ENCODE measurements around the gene SH2D6. TPM values are rescaled to one million over a fixed set of nuclear protein-coding genes. Genes with fewer than 3 reads are reported as not detected.

The SH2D6 gene
- total and polyA plus RNA-seq, 9 of the 15 experiments (the other 6 are each of a cell fraction or from before 2014, with no cell fraction given): 0.07 to 0.76 (median 0.33) TPM; not detected in 2

DNA sequence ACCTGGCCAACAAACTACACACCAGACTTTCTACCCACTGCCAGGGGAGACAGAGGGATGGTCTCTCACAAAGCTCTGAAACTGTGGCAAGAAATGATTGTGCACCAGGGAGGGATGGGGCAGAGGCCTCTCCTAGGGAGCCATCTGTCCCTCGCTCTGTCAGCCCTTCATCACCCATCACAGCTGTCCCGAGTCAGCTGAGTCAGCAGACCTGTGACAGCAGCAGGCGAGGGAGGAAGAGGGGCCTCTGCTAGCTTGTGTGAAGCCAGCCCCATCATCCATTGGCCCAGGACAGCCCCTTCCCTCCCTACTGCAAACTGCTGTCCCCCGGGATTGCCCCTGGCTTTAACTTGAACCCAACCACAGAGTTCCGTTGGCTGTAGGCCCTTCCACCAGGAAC is 5.0 kb downstream of the SH2D6 start (continued):
- TF ChIP-seq, protein P1, sequence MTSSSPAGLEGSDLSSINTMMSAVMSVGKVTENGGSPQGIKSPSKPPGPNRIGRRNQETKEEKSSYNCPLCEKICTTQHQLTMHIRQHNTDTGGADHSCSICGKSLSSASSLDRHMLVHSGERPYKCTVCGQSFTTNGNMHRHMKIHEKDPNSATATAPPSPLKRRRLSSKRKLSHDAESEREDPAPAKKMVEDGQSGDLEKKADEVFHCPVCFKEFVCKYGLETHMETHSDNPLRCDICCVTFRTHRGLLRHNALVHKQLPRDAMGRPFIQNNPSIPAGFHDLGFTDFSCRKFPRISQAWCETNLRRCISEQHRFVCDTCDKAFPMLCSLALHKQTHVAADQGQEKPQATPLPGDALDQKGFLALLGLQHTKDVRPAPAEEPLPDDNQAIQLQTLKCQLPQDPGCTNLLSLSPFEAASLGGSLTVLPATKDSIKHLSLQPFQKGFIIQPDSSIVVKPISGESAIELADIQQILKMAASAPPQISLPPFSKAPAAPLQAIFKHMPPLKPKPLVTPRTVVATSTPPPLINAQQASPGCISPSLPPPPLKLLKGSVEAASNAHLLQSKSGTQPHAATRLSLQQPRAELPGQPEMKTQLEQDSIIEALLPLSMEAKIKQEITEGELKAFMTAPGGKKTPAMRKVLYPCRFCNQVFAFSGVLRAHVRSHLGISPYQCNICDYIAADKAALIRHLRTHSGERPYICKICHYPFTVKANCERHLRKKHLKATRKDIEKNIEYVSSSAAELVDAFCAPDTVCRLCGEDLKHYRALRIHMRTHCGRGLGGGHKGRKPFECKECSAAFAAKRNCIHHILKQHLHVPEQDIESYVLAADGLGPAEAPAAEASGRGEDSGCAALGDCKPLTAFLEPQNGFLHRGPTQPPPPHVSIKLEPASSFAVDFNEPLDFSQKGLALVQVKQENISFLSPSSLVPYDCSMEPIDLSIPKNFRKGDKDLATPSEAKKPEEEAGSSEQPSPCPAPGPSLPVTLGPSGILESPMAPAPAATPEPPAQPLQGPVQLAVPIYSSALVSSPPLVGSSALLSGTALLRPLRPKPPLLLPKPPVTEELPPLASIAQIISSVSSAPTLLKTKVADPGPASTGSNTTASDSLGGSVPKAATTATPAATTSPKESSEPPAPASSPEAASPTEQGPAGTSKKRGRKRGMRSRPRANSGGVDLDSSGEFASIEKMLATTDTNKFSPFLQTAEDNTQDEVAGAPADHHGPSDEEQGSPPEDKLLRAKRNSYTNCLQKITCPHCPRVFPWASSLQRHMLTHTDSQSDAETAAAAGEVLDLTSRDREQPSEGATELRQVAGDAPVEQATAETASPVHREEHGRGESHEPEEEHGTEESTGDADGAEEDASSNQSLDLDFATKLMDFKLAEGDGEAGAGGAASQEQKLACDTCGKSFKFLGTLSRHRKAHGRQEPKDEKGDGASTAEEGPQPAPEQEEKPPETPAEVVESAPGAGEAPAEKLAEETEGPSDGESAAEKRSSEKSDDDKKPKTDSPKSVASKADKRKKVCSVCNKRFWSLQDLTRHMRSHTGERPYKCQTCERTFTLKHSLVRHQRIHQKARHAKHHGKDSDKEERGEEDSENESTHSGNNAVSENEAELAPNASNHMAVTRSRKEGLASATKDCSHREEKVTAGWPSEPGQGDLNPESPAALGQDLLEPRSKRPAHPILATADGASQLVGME (CRISPR knock-in tag; IDR thresholded peaks at IDR 0.05): peak; percentile 49; the same call in 1 of the 2 replicates
- TF ChIP-seq ZBTB9 (CRISPR knock-in tag; IDR thresholded peaks at IDR 0.05) (peak; percentile 56; the same call in 1 of the 2 replicates), FOSL1 (tag; conservative IDR thresholded peaks at IDR 0.05) (0 out of 2 replicates have a peak, but pooled peaks have one; percentile 14), NFE2 (IDR thresholded peaks at IDR 0.05; ENCODE audit: low read depth) (0 out of 2 replicates have a peak, but pooled peaks have one; percentile 25), SMC3 (conservative IDR thresholded peaks at IDR 0.05; ENCODE audit: insufficient read depth, low read depth, low read length) (no peak), MAFG (tag; conservative IDR thresholded peaks at IDR 0.05) (peak; percentile 93), PRPF4 (IDR thresholded peaks at IDR 0.05; ENCODE audit: insufficient read depth, low read depth, low read length, poor library complexity, severe bottlenecking) (no peak)
- TF ChIP-seq, protein P2, sequence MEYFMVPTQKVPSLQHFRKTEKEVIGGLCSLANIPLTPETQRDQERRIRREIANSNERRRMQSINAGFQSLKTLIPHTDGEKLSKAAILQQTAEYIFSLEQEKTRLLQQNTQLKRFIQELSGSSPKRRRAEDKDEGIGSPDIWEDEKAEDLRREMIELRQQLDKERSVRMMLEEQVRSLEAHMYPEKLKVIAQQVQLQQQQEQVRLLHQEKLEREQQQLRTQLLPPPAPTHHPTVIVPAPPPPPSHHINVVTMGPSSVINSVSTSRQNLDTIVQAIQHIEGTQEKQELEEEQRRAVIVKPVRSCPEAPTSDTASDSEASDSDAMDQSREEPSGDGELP (CRISPR knock-in tag; IDR thresholded peaks at IDR 0.05; ENCODE audit: borderline replicate concordance): peak; percentile 84

Measured in K562 (cell line).